RWPE1 (cell line): ENCODE data around the gene PORCN.

Experiments used
- CTCF ChIA-PET: fragments of 350-600 bp; sonication (Branson Sonifier 250); formaldehyde crosslinking; extraction: SDS; loops from one replicate; lab custom pipeline; 2021; lab: Yijun Ruan, JAX
- POLR2A ChIA-PET: fragments of 400-600 bp; formaldehyde crosslinking; extraction: SDS; loops from one replicate; lab custom pipeline; 2020; ENCODE audit warnings: antibody characterized with exemption; ENCODE audit not compliant: low non-redundant PET; lab: Yijun Ruan, JAX
- DNase-seq: peaks from one replicate; pipeline ENCODE4 v3.0.0; 2012; ENCODE audit warnings: low spot score
- H3K27ac ChIP-seq: fragments of 450-650 bp; 2 replicates; pipeline ENCODE4 v1.5.1; 2017
- CTCF ChIP-seq: fragments of 450-650 bp; conservative IDR thresholded peaks from 2 replicates; pipeline ENCODE4 v1.5.1; 2017; ENCODE audit warnings: low read depth, mild to moderate bottlenecking

Gene PORCN

GRCh38 chrX:48498374-48498809, 10.4 kb upstream of the PORCN start:
- ChIA-PET POLR2A (no interaction called here), CTCF (interaction anchor here (0.6 kb wide), 1 partner anchor 24 kb away, joined by 5 read pairs; no protein-coding TSS in a partner anchor)
- peak overlapping the region; percentile 66 for H3K27ac ChIP-seq
- TF ChIP-seq CTCF, result no peak
- no peak for DNase-seq

GRCh38 chrX:48504261-48504660, 4.5 kb upstream of the PORCN start:
- no peak for DNase-seq
- no peak for TF ChIP-seq CTCF
- no peak overlapping the region for H3K27ac ChIP-seq
- ChIA-PET POLR2A (no interaction called here), CTCF (interaction anchor here (0.6 kb wide), 1 partner anchor 40 kb away, joined by 3 read pairs; no protein-coding TSS in a partner anchor)

GRCh38 chrX:48505481-48505880, 3.3 kb upstream of the PORCN start:
- DNase-seq, result no peak
- ChIA-PET CTCF (no interaction called here), POLR2A (no interaction called here)
- no peak overlapping the region for H3K27ac ChIP-seq
- no peak for TF ChIP-seq CTCF

DNA sequence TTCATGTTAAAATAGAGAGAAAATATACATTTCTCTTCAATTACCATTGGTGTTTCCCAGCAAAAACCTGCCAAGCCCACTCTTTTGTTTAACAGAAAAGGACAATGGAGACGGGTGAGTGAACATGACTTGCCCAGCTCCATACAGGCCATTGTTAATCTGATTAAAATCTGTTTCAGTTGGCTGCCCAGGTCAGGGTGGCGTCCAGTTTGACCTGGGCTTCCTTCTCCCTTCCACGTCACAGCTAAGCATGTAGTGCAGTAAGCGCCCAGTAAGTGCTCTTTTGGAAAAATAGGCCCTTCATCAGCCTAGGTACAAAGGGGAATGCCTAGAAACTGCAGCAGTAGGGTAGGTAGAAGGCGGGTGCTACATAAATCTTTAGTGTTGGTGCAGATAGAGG, 1.5 kb upstream of the PORCN start:
- TF ChIP-seq CTCF, result no peak
- no peak for DNase-seq
- POLR2A ChIA-PET, result no interaction called here
- no peak overlapping the region; the same call in 1 of the 2 replicates for H3K27ac ChIP-seq
- CTCF ChIA-PET, result interaction anchor here (0.6 to 0.8 kb wide), 2 partner anchors 14 to 45 kb away, joined by 3 to 4 read pairs; no protein-coding TSS in a partner anchor

DNA sequence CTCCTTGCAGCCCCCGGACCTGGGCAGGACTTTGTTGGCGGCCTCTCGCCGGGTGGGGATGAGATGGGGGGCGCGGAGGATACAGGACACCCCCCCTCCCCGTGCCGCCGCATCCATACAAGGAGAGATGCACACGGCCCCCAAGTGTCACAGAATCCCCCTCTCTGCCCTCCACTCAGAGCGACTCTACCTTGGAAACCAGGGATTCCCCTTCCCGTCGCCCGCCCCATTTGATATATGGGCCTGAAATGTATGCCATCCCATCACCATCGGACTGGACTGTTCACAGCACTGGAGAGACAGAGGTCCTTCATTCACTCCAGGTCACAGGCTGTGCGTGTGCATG, 426 bp downstream of the PORCN start:
- ChIA-PET CTCF (no interaction called here), POLR2A (no interaction called here)
- no peak for TF ChIP-seq CTCF
- no peak for DNase-seq
- peak overlapping the region; percentile 80 for H3K27ac ChIP-seq

- POLR2A ChIA-PET, result no interaction called here
- TF ChIP-seq CTCF, result no peak
- no peak for DNase-seq
- CTCF ChIA-PET, result no interaction called here
- peak overlapping the region; percentile 80 for H3K27ac ChIP-seq
Measured at GRCh38 chrX:48509619-48510018, 827 bp downstream of the PORCN start.
